ENCODE data around the gene ALDH3A2. TPM values are rescaled to one million over a fixed set of nuclear protein-coding genes. Genes with fewer than 3 reads are reported as not detected.
"Not testable (repeated sequence)": the region's sequence is repeated elsewhere in the genome, so short reads cannot be mapped to it uniquely, and the experiment has no call there.

The ALDH3A2 gene
- total RNA-seq, 1 donor from 2014 or later: 62.9 TPM

GRCh38 chr17:19650826-19651225 lies 2.3 kb downstream of the ALDH3A2 start:
- DNase-seq (ENCODE audit: low read depth, low spot score): no peak

DNA sequence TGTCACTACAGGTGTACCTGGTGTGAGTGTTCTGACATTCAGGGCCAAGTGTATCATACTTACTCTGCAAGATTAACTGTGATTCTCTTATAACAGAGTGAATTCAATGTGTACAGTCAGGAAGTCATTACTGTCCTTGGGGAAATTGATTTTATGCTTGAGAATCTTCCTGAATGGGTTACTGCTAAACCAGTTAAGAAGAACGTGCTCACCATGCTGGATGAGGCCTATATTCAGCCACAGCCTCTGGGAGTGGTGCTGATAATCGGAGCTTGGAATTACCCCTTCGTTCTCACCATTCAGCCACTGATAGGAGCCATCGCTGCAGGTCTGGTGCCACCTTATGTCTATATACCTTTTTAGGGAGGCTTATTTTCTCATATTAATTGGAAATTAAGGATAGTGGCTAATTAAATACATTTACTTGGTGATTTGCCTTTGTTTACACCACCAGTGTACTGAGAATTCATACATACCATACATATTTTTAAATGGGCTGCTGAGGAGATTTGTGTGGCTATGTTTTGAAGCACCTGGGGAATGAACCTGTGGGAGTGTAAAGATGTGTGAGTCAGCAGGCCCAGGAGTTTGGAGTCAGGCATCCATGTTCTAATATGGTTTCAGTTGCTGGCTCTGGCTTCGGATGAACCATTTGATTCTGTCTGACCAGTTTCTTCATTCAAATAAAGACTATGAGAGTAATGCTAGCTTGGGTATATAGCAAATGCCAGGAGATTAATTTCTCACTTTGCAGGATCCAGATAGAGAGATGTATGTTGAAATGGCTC lies 3.1 kb downstream of the ALDH3A2 start:
- no peak for DNase-seq (ENCODE audit: low read depth, low spot score)

DNA sequence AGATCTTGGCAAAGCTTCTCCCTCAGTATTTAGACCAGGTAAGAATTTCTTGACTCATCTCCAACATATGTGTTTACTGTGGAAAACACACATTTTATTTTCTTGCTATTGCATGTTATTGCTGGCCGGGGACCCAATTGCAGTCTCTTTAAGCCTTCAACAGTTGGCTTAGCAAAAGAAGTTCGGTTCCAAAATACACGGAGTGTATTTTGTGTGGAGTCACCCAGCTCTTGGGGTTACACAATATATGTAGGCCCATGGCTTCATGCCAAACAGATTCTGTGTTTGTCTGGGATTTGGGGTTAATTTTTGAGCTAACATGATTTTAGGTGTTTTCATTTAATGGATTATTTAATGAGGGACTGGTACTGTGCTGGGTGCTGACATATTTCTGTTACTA lies 4.0 kb downstream of the ALDH3A2 start:
- no peak for DNase-seq (ENCODE audit: low read depth, low spot score)

DNA sequence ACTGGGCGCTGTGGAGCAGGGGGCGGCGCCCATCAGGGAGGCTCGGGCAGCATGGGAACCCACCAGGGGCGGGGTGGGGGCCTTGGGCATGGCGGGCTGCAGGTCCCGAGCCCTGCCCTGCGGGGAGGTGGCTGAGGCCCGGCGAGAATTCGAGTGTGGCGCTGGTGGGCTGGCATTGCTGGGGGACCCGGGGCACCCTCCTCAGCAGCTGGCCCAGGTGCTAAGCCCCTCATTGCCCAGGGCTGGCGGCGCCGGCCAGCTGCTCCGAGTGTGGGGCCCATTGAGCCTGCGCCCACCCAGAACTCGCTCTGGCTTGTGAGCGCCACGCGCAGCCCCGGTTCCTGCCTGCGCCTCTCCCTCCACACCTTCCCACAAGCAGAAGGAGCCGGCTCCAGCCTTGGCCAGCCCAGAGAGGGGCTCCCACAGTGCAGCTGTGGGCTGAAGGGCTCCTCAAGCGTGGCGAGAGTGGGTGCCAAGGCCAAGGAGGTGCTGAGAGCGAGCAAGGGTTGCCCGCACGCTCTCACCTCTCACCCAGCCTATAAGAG lies 5.9 kb downstream of the ALDH3A2 start:
- no peak for DNase-seq (ENCODE audit: low read depth, low spot score)

DNA sequence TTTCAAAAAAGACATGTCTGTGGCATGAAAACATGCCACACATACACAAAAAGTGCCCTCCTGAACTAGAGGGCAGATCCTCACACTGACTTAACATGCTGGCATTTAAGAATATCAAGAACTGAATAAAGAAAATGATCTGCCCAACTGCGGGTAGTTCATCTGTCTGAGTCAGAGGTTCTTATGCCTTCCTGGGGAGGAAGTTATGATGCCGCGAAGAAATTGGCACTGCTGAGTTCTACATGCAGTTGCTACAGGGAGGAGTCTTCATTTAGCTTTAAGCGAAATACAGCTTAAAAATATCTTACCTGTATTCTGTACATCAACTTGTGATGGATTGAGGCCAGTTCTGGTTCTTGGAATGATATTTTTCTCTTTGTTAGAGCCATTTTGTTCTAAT lies 6.3 kb downstream of the ALDH3A2 start:
- no peak for DNase-seq (ENCODE audit: low read depth, low spot score)

DNA sequence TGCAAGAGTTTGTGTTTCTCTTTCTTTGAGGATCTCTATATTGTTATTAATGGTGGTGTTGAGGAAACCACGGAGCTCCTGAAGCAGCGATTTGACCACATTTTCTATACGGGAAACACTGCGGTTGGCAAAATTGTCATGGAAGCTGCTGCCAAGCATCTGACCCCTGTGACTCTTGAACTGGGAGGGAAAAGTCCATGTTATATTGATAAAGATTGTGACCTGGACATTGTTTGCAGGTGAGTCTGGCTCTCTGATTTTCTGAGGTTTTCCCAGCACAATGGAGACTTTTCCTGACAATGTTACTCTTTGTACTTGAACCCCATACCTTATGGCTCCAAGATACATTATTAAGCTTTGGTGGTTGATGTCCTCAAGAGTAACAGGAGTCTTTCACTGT lies 7.8 kb downstream of the ALDH3A2 start:
- DNase-seq (ENCODE audit: low read depth, low spot score): no peak

DNA sequence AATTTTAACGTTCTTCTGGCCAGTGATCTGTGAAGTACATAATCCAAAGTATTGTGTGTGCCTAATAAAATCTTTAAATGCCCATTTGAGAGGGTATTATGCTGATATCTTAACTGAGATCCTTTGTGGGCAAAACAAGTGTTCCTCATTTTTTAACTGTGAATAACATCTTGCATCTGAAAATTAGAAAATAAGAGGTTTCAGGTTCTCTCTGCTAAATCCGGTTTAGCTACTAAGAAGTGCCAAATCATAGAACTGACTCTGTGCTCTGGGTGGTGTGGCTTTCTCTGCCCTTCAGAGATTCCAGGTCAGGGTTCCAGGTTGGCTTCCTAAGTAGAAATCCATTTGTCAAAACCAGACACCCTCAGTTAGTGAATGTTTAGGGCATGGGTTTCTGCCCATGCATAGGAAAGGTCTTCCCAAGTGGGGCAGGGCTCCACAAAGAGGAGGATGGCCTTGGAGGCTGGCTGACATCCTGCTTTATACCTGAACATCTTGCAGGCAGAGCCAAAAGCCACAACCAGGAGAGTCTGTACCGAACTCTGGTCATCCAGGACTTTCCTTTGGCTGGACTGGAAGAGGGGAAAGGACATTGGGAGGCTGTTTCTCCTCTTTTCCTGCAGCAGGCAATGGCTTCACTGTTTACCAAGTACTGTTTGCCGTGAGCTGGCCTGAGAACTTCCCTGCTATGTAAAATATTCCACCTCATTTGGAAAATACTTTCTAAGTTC lies 8.5 kb downstream of the ALDH3A2 start:
- DNase-seq (ENCODE audit: low read depth, low spot score): no peak

DNA sequence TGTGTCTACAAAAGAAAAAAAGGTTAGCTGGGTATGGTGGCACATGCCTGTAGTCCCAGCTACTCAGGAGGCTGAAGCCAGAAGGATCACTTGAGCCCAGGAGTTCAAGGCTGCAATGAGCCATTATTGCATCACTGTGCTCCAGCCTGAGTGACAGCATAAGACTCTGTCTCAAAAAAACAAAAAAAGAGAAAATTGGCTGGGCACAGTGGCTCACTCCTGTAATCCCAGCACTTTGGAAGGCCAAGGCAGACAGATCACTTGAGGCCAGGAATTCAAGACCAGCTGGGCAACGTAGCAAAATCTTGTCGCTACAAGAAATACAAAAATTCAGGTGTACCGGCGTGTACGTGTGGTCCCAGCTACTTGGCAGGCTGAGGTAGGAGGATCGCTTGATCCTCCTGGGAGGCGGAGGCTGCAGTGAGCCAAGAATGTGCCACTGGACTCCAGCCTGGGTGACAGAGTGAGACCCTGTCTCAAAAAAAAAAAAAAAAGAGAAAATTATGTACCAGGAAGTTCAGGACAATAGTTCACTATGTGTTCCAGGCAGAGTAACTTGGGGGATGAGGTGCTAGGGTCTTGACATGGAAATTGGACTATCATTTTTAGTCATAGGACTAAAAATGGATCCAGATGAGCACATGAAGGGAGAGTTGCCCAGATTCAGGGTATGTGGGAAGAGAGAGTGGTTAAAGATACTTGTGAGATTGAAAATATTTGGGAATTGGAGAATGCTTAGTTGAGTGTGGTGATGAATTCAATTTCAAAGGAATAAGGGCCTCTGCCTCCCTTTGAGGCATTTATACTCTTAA lies 11.0 kb downstream of the ALDH3A2 start:
- no peak for DNase-seq (ENCODE audit: low read depth, low spot score)

DNA sequence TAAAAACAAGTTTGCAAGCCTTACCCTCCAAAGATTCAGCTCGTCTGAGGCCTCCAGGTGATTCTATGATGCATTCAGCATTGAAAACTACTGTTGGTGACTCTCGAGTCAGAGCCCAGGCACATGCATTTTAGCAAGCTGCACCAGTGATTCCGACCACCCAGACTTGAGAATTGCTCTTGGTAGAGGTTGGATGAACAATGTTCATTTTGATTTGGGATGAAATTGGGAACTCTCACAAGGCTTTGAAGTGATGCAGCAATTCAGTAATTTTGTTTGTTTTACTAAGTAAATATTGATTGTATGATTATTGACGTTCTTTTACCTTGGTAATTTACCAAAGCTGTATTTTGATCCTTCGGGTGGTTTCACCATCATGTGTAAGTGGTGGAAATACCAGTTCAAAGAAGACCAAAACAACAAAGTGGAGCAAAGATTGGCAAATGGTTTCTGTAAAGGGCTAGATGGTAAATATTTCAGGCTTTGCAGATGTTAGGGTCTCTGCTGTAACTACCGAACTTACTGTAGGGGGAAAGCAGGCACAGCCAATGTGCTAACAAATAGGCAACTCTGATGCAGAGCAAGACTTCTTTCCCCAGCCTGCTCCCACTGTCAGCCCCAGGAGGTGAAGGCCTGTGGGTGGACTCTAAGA lies 11.8 kb downstream of the ALDH3A2 start:
- no peak for DNase-seq (ENCODE audit: low read depth, low spot score)

- DNase-seq (ENCODE audit: low read depth, low spot score): no peak
Measured at GRCh38 chr17:19661121-19661520, 12.6 kb downstream of the ALDH3A2 start.

DNA sequence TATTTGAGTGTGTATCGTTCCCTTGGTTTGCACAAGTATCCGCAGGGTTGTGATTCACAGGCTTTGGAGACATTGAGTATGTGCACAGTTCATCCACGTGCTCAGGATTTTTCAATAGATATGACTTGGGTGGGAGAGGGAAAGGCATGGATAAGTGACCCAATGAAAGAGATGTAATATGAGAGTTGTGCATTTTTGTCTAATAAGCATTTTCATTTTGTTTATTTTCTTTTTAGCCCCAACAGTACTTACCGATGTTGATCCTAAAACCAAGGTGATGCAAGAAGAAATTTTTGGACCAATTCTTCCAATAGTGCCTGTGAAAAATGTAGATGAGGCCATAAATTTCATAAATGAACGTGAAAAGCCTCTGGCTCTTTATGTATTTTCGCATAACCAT lies 14.5 kb downstream of the ALDH3A2 start:
- DNase-seq (ENCODE audit: low read depth, low spot score): no peak

DNA sequence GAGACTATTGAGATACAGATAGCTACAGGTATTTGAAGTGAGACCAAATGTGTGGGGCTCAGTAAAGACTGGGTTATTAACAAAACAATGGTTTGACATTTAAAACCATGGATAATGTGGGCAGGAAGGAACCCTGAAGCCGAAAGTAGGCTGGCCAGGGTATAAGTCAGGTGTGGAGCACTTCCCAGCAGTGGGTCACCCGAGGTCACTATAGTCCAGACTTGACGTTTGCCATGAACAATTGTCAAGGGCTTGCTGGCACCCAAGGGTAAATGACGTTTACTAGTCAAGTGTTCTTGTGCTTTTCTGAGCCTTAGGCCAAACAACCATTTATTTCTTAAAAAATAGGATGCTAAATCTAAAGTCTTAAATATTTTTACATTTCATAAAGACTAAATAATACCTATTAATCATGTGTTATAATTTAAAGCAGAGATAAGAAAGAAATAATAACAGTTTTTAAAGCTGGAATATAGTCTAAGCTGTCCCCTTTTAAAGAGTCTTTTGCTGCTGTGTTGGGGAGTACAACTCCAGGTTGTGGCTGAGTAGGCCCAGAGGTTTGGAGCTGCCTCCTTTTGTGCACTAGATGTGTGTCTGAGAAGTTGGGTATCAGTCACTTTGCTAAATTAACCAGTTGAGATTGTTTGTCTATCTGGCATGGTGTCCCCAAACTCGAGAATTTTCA lies 15.7 kb downstream of the ALDH3A2 start:
- no peak for DNase-seq (ENCODE audit: low read depth, low spot score)

- DNase-seq (ENCODE audit: low read depth, low spot score): no peak
Measured at GRCh38 chr17:19664821-19665181, 16.2 kb downstream of the ALDH3A2 start.

DNA sequence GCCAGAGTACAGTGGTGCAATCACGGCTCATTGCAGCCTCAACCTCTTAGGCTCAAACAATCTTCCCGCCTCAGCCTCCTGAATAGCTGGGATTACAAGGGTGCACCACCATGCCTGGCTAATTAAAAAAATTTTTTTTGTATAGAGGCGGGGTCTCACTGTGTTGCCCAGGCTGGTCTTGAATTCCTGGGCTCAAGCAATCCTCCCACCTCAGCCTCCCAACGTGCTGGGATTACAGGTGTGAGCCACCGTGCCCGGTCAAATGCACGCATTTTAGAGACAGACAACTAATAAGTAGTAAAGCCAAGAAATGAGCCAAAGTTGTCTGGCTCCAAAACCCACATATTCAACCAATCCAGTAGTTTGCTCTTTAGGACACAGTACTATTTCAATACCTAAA lies 21.1 kb downstream of the ALDH3A2 start:
- DNase-seq (ENCODE audit: low read depth, low spot score): not testable (repeated sequence)

DNA sequence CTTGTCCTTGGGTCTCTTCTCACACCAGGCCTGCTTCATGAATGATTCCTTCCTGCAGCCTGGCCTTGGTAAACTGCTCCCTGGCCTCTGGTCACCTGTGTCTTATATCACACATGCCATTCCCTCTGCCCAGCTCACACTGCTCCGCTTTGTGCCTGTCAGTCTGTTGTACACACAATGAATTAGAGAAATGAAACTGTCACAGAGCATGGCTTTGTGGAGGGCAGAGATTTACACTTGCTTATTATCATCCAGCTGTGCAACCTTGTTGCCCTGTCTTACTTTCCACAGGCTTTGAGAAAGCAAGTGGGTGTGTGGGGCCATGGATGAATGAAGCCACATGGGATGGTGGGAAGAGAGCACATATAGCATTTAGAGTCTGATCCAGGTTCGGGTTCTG lies 22.4 kb downstream of the ALDH3A2 start:
- no peak for DNase-seq (ENCODE audit: low read depth, low spot score)

GRCh38 chr17:19671433-19671832 lies 22.9 kb downstream of the ALDH3A2 start:
- no peak for DNase-seq (ENCODE audit: low read depth, low spot score)

- DNase-seq (ENCODE audit: low read depth, low spot score): no peak
Measured at GRCh38 chr17:19672009-19672750, 23.6 kb downstream of the ALDH3A2 start.

GRCh38 chr17:19673623-19674022 lies 25.1 kb downstream of the ALDH3A2 start:
- DNase-seq (ENCODE audit: low read depth, low spot score): no peak

GRCh38 chr17:19676896-19677295 lies 28.3 kb downstream of the ALDH3A2 start:
- DNase-seq (ENCODE audit: low read depth, low spot score): no peak

DNA sequence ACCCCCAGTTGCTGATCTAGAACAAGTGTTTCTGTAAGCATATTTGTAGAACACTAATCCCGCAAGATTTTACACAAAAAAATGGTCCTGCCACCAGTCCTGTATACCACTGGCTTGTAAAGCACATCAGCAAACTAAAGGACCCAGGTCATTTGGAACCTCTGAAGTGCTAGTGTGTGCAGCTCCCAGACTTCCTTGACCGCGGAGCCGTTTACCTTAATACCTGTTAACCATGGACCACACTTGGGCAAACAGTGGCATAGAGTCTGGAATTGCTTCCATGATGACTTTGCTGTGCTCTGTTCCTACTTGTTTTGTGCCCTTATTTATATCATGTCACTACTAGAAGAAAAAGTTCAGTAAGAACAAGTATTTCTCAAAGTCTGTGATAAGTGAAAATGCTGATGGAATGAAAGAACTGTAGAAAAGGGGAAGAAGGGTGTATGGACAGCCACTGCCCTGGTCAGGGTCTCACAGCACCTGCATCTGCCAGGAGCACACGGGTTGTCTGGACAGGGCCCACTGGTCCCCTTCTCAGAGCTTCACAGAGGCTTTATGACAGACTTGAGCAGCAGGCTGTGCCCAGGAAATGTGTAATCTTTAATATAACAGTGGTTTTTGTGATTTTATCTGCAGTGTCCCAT lies 29.3 kb downstream of the ALDH3A2 start:
- no peak for DNase-seq (ENCODE audit: low read depth, low spot score)
